ENCODE measurements around the gene SPON2. TPM values are rescaled to one million over a fixed set of nuclear protein-coding genes. Genes with fewer than 3 reads are reported as not detected.
A peak's percentile ranks its signal among the peaks of the same experiment; 100 is the strongest.

SPON2 gene
- total RNA-seq, 5 donors from 2014 or later (not counting 1 experiment from before 2014, with no cell fraction given) = 13.6 to 39.8 (median 18.9) TPM

DNA sequence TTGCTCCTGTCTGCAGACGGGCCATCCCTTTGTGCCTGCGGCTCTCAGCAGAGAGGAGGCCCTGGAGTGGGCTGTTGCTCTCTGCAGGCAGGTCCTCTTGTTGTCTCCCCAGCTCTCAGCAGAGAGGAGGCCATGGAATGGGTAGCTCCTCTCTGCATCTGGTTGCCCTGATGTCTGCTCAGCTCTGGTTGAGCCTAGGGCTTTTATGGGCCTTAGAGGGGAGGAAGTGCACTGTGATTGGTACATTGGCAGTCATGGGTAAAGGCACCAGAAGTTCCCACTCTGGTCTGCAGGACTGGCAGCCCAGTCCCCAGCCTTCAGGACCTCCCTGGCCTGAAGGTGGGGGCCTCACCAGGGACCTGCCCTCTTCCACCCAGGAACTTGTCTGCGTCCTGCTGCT lies 21.5 kb downstream of the SPON2 start:
- no peaks in the 10 kb centered on the region for H3K36me3 Mint-ChIP-seq
- Histone ChIP-seq H3K36me3 (ENCODE audit: control insufficient read depth in 2 of 2, extremely low read depth in 1 of 2, insufficient read depth in 1 of 2, low read length in 1 of 2) (no peaks in the 10 kb centered on the region), H3K4me3 (ENCODE audit: control insufficient read depth in 1 of 2, extremely low read depth in 1 of 2, low read length in 1 of 2) (no peak overlapping the region), H3K27ac (ENCODE audit: low read length) (no peak overlapping the region), H3K9me3 (no peaks in the 10 kb centered on the region), H3K27me3 (replicated peaks in 1 of 2; ENCODE audit: control insufficient read depth in 2 of 2, extremely low read depth in 1 of 2, insufficient read depth in 2 of 2, low read length in 1 of 2) (peaks cover 0 to 25% of the 10 kb centered on the region in 2 experiments), H3K4me1 (ENCODE audit: control insufficient read depth in 1 of 2, extremely low read depth in 1 of 2, insufficient read depth in 2 of 2, low read length in 2 of 2) (no peaks in the 10 kb centered on the region)
- H3K27ac Mint-ChIP-seq = no peak overlapping the region
- H3K4me3 Mint-ChIP-seq = no peak overlapping the region
- CTCF ChIA-PET = interaction anchor here in 1 of 2 donors (0.9 kb wide), 1 partner anchor 22 kb away, joined by 3 read pairs; no protein-coding TSS in a partner anchor
- H3K27me3 Mint-ChIP-seq = peaks cover 11 to 20% of the 10 kb centered on the region in 2 donors
- H3K9me3 Mint-ChIP-seq = no peaks in the 10 kb centered on the region
- POLR2A ChIA-PET = no interaction called here
- ATAC-seq (replicated peaks in 1 of 4) (no peak), DNase-seq (no peak)
- 100% methylated on average over 1 of the region's 3 CpGs for WGBS (ENCODE audit: insufficient coverage)
- no peaks in the 10 kb centered on the region for H3K4me1 Mint-ChIP-seq

DNA sequence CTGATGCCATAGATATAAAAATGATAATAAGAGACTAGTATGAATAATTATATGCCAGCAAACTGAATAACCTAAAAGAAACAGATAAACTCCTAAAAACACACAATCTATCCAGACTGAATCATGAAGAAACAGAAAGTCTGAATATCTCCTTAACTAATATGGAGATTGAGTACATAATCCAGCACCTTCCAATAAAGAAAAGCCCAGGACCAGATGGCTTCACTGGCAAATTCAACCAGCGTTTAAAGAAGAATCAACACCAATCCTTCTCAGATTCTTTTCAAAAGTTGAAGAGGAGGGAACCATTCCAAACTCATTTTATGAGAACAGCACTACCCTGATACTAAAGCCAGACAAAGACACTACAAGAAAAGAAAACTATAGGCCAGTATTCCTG lies 32.5 kb downstream of the SPON2 start:
- no peak overlapping the region for H3K4me3 Mint-ChIP-seq
- CTCF ChIA-PET = no interaction called here

DNA sequence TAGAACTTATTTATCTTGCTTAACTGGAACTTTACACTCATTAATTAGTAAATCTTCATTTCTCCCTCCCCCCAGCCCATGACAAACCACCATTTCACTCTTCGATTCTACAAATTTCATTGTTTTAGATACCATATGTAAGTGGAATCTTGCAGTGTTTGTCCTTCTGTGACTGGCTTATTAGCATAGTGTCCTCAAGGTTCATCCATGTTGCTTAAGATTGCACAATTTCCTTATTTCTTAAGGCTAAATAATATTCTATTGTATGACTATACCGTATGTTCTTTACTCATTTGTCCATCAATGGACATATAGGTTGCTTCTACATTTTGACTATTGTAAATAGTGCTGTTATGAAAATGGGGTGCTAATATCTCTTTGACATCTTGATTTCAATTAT lies 34.5 kb downstream of the SPON2 start:
- no CpG with 5 or more reads among the region's 2 CpGs for WGBS (ENCODE audit: insufficient coverage)
- Mint-ChIP-seq H3K4me3 (peak overlapping the region; percentile 65 to 78 (median 65)), H3K9me3 (no peaks in the 10 kb centered on the region), H3K36me3 (no peaks in the 10 kb centered on the region), H3K27me3 (peaks cover 0 to 12% of the 10 kb centered on the region in 2 donors), H3K27ac (peak overlapping the region in 1 of 2 donors; percentile 37), H3K4me1 (peaks cover 18 to 25% (median 21%) of the 10 kb centered on the region in 3 donors)
- H3K36me3 ChIP-seq (ENCODE audit: control insufficient read depth in 2 of 2, extremely low read depth in 1 of 2, insufficient read depth in 1 of 2, low read length in 1 of 2) = no peaks in the 10 kb centered on the region
- H3K27me3 ChIP-seq (replicated peaks in 1 of 2; ENCODE audit: control insufficient read depth in 2 of 2, extremely low read depth in 1 of 2, insufficient read depth in 2 of 2, low read length in 1 of 2) = no peaks in the 10 kb centered on the region
- no peak for DNase-seq
- ChIA-PET POLR2A (no interaction called here), CTCF (interaction anchor here in 1 of 2 donors (0.7 to 1.5 kb wide), 3 partner anchors 14 to 42 kb away, joined by 3 to 8 read pairs (median 4); no protein-coding TSS in a partner anchor)
- H3K4me1 ChIP-seq (ENCODE audit: control insufficient read depth in 1 of 2, extremely low read depth in 1 of 2, insufficient read depth in 2 of 2, low read length in 2 of 2) = peaks cover 8 to 11% of the 10 kb centered on the region in 2 experiments
- no peak for ATAC-seq (replicated peaks in 1 of 4)
- H3K4me3 ChIP-seq (ENCODE audit: control insufficient read depth in 1 of 2, extremely low read depth in 1 of 2, low read length in 1 of 2) = peak overlapping the region in 1 of 2 donors; percentile 23
- H3K27ac ChIP-seq (ENCODE audit: low read length) = peak overlapping the region; percentile 30
- no peaks in the 10 kb centered on the region for H3K9me3 ChIP-seq

More for the DNA sequence above, 32.5 kb downstream of the SPON2 start:
- no peak for DNase-seq
- Histone ChIP-seq H3K27ac (ENCODE audit: low read length) (no peak overlapping the region), H3K27me3 (replicated peaks in 1 of 2; ENCODE audit: control insufficient read depth in 2 of 2, extremely low read depth in 1 of 2, insufficient read depth in 2 of 2, low read length in 1 of 2) (peaks cover 0 to 3% of the 10 kb centered on the region in 2 experiments), H3K9me3 (no peaks in the 10 kb centered on the region), H3K36me3 (ENCODE audit: control insufficient read depth in 2 of 2, extremely low read depth in 1 of 2, insufficient read depth in 1 of 2, low read length in 1 of 2) (no peaks in the 10 kb centered on the region), H3K4me1 (ENCODE audit: control insufficient read depth in 1 of 2, extremely low read depth in 1 of 2, insufficient read depth in 2 of 2, low read length in 2 of 2) (peaks cover 8 to 11% of the 10 kb centered on the region in 2 experiments), H3K4me3 (ENCODE audit: control insufficient read depth in 1 of 2, extremely low read depth in 1 of 2, low read length in 1 of 2) (no peak overlapping the region)
- peaks cover 9 to 21% of the 10 kb centered on the region in 2 donors for H3K27me3 Mint-ChIP-seq
- no peaks in the 10 kb centered on the region for H3K9me3 Mint-ChIP-seq
- no peaks in the 10 kb centered on the region for H3K36me3 Mint-ChIP-seq
- no CpG with 5 or more reads among the region's 1 CpG for WGBS (ENCODE audit: insufficient coverage)
- POLR2A ChIA-PET = no interaction called here
- H3K4me1 Mint-ChIP-seq = peaks cover 18 to 25% (median 21%) of the 10 kb centered on the region in 3 donors
- no peak for ATAC-seq (replicated peaks in 1 of 4)
- H3K27ac Mint-ChIP-seq = no peak overlapping the region

DNA sequence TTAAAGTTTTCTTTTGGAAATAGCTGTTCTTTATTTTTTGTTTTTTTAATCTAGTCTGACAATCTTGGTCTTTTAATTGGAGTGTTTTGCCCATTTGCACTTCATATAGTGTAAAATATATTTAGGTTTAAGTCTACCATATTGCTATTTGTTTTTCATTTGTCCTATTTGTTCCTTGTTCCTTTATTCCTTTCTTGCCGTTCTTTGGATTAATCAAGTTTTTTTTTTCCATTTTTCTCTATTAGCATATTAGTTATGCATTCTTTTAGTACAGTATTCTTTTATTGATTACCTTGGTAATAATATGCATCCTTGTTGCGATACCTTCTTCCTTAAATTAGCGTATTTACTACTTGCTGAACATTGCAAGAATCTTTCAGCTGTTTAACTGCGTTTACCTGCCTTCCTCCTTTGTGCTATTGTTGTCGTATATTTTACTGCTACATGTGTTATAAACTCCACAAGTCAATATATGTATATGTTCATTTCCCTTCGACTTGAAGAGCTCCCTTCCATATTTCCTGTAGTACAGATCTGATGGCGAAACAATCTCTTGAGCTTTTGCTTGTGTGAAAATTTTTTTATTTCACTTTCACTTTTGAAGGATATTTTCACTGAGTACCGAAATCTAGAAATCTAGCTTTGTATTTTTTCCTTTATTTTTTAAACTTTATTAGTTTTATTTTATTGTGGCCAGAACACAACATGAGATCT lies 35.2 kb downstream of the SPON2 start:
- H3K27ac Mint-ChIP-seq = peak overlapping the region; percentile 45 to 60

DNA sequence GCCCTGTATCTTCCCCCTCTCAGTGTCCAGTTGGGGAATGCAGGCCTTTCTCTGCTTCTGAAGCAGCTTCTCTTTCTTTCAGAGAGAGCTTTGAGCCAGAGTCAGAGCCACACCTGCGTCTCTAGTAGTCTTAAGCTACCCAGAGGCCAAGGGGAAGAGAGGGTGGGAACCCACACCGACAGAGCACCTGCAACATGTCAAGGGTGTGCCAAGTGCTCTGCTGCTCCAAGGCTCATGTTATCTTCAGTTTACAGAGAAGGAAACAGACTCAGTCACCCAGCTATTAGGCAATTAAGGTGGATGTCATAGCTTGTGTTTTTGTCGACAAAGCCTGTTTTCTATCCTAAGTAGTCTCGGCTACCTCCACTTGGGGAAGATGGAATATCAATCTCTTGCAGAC lies 36.3 kb downstream of the SPON2 start:
- Histone ChIP-seq H3K27ac (ENCODE audit: low read length) (no peak overlapping the region), H3K9me3 (no peaks in the 10 kb centered on the region), H3K4me3 (ENCODE audit: control insufficient read depth in 1 of 2, extremely low read depth in 1 of 2, low read length in 1 of 2) (no peak overlapping the region), H3K36me3 (ENCODE audit: control insufficient read depth in 2 of 2, extremely low read depth in 1 of 2, insufficient read depth in 1 of 2, low read length in 1 of 2) (no peaks in the 10 kb centered on the region), H3K4me1 (ENCODE audit: control insufficient read depth in 1 of 2, extremely low read depth in 1 of 2, insufficient read depth in 2 of 2, low read length in 2 of 2) (peaks cover 8 to 11% of the 10 kb centered on the region in 2 experiments), H3K27me3 (replicated peaks in 1 of 2; ENCODE audit: control insufficient read depth in 2 of 2, extremely low read depth in 1 of 2, insufficient read depth in 2 of 2, low read length in 1 of 2) (no peaks in the 10 kb centered on the region)
- DNase-seq = peak in 2 of 35 experiments; percentile 23 to 26
- ChIA-PET POLR2A (no interaction called here), CTCF (interaction anchor here in 1 of 2 donors (0.5 kb wide), 1 partner anchor 376 kb away, joined by 5 read pairs; no protein-coding TSS in a partner anchor)
- no peaks in the 10 kb centered on the region for H3K36me3 Mint-ChIP-seq
- 33% methylated on average over 1 of the region's 4 CpGs for WGBS (ENCODE audit: insufficient coverage)
- peak overlapping the region in 1 of 2 donors; percentile 58 for H3K27ac Mint-ChIP-seq
- H3K4me1 Mint-ChIP-seq = peaks cover 18 to 25% (median 21%) of the 10 kb centered on the region in 3 donors
- peaks cover 0 to 7% of the 10 kb centered on the region in 2 donors for H3K27me3 Mint-ChIP-seq
- H3K4me3 Mint-ChIP-seq = peak overlapping the region in 1 of 3 donors; percentile 65
- H3K9me3 Mint-ChIP-seq = no peaks in the 10 kb centered on the region
- ATAC-seq (replicated peaks in 1 of 4) = peak in 2 of 4 experiments; percentile 43 to 94

More for the DNA sequence above, 35.2 kb downstream of the SPON2 start:
- DNase-seq (peak in 1 of 35 experiments; percentile 39), ATAC-seq (replicated peaks in 1 of 4) (peak in 1 of 4 experiments; percentile 43)
- CTCF ChIA-PET = interaction anchor here in 1 of 2 donors (0.7 to 1.5 kb wide), 4 partner anchors 13 to 132 kb away, joined by 3 to 8 read pairs (median 4); no protein-coding TSS in a partner anchor
- Mint-ChIP-seq H3K4me3 (peak overlapping the region; percentile 65 to 78 (median 65)), H3K36me3 (no peaks in the 10 kb centered on the region), H3K9me3 (no peaks in the 10 kb centered on the region), H3K4me1 (peaks cover 18 to 25% (median 21%) of the 10 kb centered on the region in 3 donors), H3K27me3 (peaks cover 0 to 12% of the 10 kb centered on the region in 2 donors)
- Histone ChIP-seq H3K27ac (ENCODE audit: low read length) (peak overlapping the region; percentile 30), H3K9me3 (no peaks in the 10 kb centered on the region), H3K4me3 (ENCODE audit: control insufficient read depth in 1 of 2, extremely low read depth in 1 of 2, low read length in 1 of 2) (peak overlapping the region in 1 of 2 donors; percentile 23), H3K36me3 (ENCODE audit: control insufficient read depth in 2 of 2, extremely low read depth in 1 of 2, insufficient read depth in 1 of 2, low read length in 1 of 2) (no peaks in the 10 kb centered on the region), H3K27me3 (replicated peaks in 1 of 2; ENCODE audit: control insufficient read depth in 2 of 2, extremely low read depth in 1 of 2, insufficient read depth in 2 of 2, low read length in 1 of 2) (no peaks in the 10 kb centered on the region), H3K4me1 (ENCODE audit: control insufficient read depth in 1 of 2, extremely low read depth in 1 of 2, insufficient read depth in 2 of 2, low read length in 2 of 2) (peaks cover 8 to 11% of the 10 kb centered on the region in 2 experiments)
- no CpG with 5 or more reads among the region's 8 CpGs for WGBS (ENCODE audit: insufficient coverage)
- POLR2A ChIA-PET = interaction anchor here (0.5 to 0.7 kb wide), 2 partner anchors 13 to 24 kb away, joined by 3 to 4 read pairs; no protein-coding TSS in a partner anchor

DNA sequence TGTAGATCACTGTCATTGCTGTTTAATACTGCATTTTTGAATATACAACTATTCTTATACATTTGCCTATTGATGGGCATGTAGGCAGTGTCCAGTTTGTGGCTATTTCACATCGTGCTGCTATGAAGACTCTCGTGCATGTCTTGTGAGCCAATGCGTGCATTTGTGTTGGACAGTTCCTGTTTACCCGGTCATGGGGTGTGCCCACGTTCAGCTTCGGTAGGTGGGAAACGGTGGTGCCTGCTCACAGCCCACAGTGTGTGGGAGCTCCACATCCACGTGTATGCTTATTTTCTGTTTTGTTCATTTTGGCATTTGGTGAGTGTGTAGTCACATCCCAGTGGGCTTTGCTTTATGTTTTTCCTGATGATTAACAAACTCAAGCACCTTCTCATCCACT lies 39.4 kb downstream of the SPON2 start:
- POLR2A ChIA-PET = no interaction called here
- no peaks in the 10 kb centered on the region for H3K27me3 ChIP-seq (replicated peaks in 1 of 2; ENCODE audit: control insufficient read depth in 2 of 2, extremely low read depth in 1 of 2, insufficient read depth in 2 of 2, low read length in 1 of 2)
- ATAC-seq (replicated peaks in 1 of 4) = no peak
- no peak overlapping the region for H3K4me3 ChIP-seq (ENCODE audit: control insufficient read depth in 1 of 2, extremely low read depth in 1 of 2, low read length in 1 of 2)
- no peak overlapping the region for H3K27ac Mint-ChIP-seq
- H3K9me3 ChIP-seq = no peaks in the 10 kb centered on the region
- CTCF ChIA-PET = interaction anchor here in 1 of 2 donors (2.7 kb wide), 1 partner anchor 218 kb away, joined by 11 read pairs; no protein-coding TSS in a partner anchor
- no peaks in the 10 kb centered on the region for H3K36me3 ChIP-seq (ENCODE audit: control insufficient read depth in 2 of 2, extremely low read depth in 1 of 2, insufficient read depth in 1 of 2, low read length in 1 of 2)
- no peaks in the 10 kb centered on the region for H3K36me3 Mint-ChIP-seq
- WGBS (ENCODE audit: insufficient coverage) = 46% methylated on average over 7 of the region's 8 CpGs
- H3K4me3 Mint-ChIP-seq = no peak overlapping the region
- DNase-seq = no peak
- no peak overlapping the region for H3K27ac ChIP-seq (ENCODE audit: low read length)
- peaks cover 0 to 3% of the 10 kb centered on the region in 2 donors for H3K27me3 Mint-ChIP-seq
- peaks cover 21 to 24% (median 23%) of the 10 kb centered on the region in 3 donors for H3K4me1 Mint-ChIP-seq
- no peaks in the 10 kb centered on the region for H3K9me3 Mint-ChIP-seq
- peaks cover 11 to 12% of the 10 kb centered on the region in 2 experiments for H3K4me1 ChIP-seq (ENCODE audit: control insufficient read depth in 1 of 2, extremely low read depth in 1 of 2, insufficient read depth in 2 of 2, low read length in 2 of 2)

Measured in T-cell (primary cell).